HEK293T (cell line): ENCODE data around the gene MTMR3.

Experiments used
- ARNT ChIP-seq: fragments of 450-650 bp; IDR thresholded peaks from 2 replicates; pipeline ENCODE4 v1.6.1; 2017; ENCODE audit warnings: mild to moderate bottlenecking
- BHLHE40 ChIP-seq: fragments of 450-650 bp; IDR thresholded peaks from 2 replicates; pipeline ENCODE4 v1.6.1; 2016; ENCODE audit warnings: mild to moderate bottlenecking, moderate library complexity, borderline replicate concordance
- ELF4 ChIP-seq: fragments of 450-650 bp; IDR thresholded peaks from 2 replicates; pipeline ENCODE4 v1.6.1; 2017; ENCODE audit warnings: antibody characterized with exemption
- FOXA1 ChIP-seq: fragments of 450-650 bp; IDR thresholded peaks from 2 replicates; pipeline ENCODE4 v1.6.1; 2016; ENCODE audit warnings: mild to moderate bottlenecking
- FOXM1 ChIP-seq: fragments of 450-650 bp; IDR thresholded peaks from 2 replicates; pipeline ENCODE4 v1.6.1; 2017; ENCODE audit warnings: mild to moderate bottlenecking, borderline replicate concordance
- HDGF ChIP-seq: fragments of 450-650 bp; IDR thresholded peaks from 2 replicates; pipeline ENCODE4 v1.6.1; 2017; ENCODE audit warnings: antibody characterized with exemption, borderline replicate concordance
- LEF1 ChIP-seq: fragments of 450-650 bp; IDR thresholded peaks from 2 replicates; pipeline ENCODE4 v1.6.1; 2017; ENCODE audit warnings: mild to moderate bottlenecking, borderline replicate concordance
- NFRKB ChIP-seq: fragments of 450-650 bp; IDR thresholded peaks from 2 replicates; pipeline ENCODE4 v1.6.1; 2016; ENCODE audit warnings: mild to moderate bottlenecking, moderate library complexity
- SP1 ChIP-seq: fragments of 450-650 bp; IDR thresholded peaks from 2 replicates; pipeline ENCODE4 v1.6.1; 2017
- SUZ12 ChIP-seq: fragments of 450-650 bp; IDR thresholded peaks from 2 replicates; pipeline ENCODE4 v1.6.1; 2016; ENCODE audit warnings: mild to moderate bottlenecking
- TARDBP ChIP-seq: fragments of 450-650 bp; IDR thresholded peaks from 2 replicates; pipeline ENCODE4 v1.6.1; 2016
- ZNF384 ChIP-seq: fragments of 450-650 bp; IDR thresholded peaks from 2 replicates; pipeline ENCODE4 v1.6.1; 2016
- TF ChIP-seq, protein P1 (sequence below): fragments of 450-650 bp; IDR thresholded peaks from 2 replicates; pipeline ENCODE4 v1.6.1; 2016

DNA sequence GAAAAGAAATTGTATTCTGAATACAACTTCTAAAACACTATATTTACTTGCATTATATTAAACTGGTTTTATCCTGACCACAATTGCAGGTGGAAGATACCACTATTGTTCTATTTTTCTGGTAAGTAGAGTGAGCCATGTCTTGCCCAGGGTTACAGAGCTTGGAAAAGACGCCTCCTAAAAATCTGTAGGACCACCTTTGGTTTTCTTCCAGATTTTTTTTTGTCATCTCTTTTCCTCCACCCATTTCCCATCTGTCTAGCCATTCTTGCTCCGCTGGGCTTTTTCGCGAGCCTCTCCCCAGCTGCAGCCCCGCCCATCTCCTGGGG, 294 bp upstream of the MTMR3 start:
- TF ChIP-seq, protein P1, sequence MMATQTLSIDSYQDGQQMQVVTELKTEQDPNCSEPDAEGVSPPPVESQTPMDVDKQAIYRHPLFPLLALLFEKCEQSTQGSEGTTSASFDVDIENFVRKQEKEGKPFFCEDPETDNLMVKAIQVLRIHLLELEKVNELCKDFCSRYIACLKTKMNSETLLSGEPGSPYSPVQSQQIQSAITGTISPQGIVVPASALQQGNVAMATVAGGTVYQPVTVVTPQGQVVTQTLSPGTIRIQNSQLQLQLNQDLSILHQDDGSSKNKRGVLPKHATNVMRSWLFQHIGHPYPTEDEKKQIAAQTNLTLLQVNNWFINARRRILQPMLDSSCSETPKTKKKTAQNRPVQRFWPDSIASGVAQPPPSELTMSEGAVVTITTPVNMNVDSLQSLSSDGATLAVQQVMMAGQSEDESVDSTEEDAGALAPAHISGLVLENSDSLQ, result no peak
- no peak for TF ChIP-seq ARNT
- no peak for TF ChIP-seq SP1
- TF ChIP-seq SUZ12, result no peak
- TF ChIP-seq HDGF, result no peak
- TF ChIP-seq BHLHE40, result no peak
- TF ChIP-seq LEF1, result no peak
- no peak for TF ChIP-seq ELF4
- no peak for TF ChIP-seq NFRKB
- TF ChIP-seq ZNF384, result no peak
- TF ChIP-seq TARDBP, result no peak
- no peak for TF ChIP-seq FOXM1
- TF ChIP-seq FOXA1, result no peak
